Nephron (organoid): ENCODE results near the gene KRT80.

Experiments used
- H3K27ac Mint-ChIP-seq, 3 experiments: 2 replicates each; pipeline ENCODE4 v1.8.0; 2020; ENCODE audit warnings: mixed read lengths in 3 of 3, mild to moderate bottlenecking in 2 of 3, moderate library complexity in 1 of 3
- H3K27me3 Mint-ChIP-seq: 2 replicates; pipeline ENCODE4 v1.8.0; 2021; ENCODE audit warnings: low read depth, mild to moderate bottlenecking, moderate library complexity, mixed read lengths
- H3K36me3 Mint-ChIP-seq: 2 replicates; pipeline ENCODE4 v1.8.0; 2020; ENCODE audit warnings: low read depth, mixed read lengths
- H3K4me1 Mint-ChIP-seq: 2 replicates; pipeline ENCODE4 v1.8.0; 2020; ENCODE audit warnings: mixed read lengths
- H3K4me3 Mint-ChIP-seq, 3 experiments: 2 replicates each; pipeline ENCODE4 v1.8.0; 2020; ENCODE audit warnings: mild to moderate bottlenecking in 3 of 3, mixed read lengths in 3 of 3, moderate library complexity in 2 of 3
- H3K9me3 Mint-ChIP-seq: 2 replicates; pipeline ENCODE4 v1.8.0; 2020; ENCODE audit warnings: mixed read lengths
- TF ChIP-seq, protein P1 (sequence below), 3 experiments: fragments of 200-600 bp; sonication (generic); IDR thresholded peaks; one replicate each; pipeline ENCODE4 v1.5.0; 2021; ENCODE audit warnings: antibody characterized with exemption in 3 of 3; ENCODE audit not compliant: unreplicated experiment in 3 of 3

Gene KRT80

GRCh38 chr12:52121824-52122539 is 69.8 kb downstream of the KRT80 start:
- Mint-ChIP-seq H3K27ac (peak overlapping the region in 2 of 3 experiments; percentile 60 to 68), H3K27me3 (peaks cover 38% of the 10 kb centered on the region), H3K4me1 (peaks cover 34% of the 10 kb centered on the region), H3K9me3 (no peaks in the 10 kb centered on the region), H3K4me3 (peak overlapping the region in 1 of 3 experiments; percentile 5), H3K36me3 (no peaks in the 10 kb centered on the region)
- TF ChIP-seq, protein P1, sequence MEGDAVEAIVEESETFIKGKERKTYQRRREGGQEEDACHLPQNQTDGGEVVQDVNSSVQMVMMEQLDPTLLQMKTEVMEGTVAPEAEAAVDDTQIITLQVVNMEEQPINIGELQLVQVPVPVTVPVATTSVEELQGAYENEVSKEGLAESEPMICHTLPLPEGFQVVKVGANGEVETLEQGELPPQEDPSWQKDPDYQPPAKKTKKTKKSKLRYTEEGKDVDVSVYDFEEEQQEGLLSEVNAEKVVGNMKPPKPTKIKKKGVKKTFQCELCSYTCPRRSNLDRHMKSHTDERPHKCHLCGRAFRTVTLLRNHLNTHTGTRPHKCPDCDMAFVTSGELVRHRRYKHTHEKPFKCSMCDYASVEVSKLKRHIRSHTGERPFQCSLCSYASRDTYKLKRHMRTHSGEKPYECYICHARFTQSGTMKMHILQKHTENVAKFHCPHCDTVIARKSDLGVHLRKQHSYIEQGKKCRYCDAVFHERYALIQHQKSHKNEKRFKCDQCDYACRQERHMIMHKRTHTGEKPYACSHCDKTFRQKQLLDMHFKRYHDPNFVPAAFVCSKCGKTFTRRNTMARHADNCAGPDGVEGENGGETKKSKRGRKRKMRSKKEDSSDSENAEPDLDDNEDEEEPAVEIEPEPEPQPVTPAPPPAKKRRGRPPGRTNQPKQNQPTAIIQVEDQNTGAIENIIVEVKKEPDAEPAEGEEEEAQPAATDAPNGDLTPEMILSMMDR (IDR thresholded peaks at IDR 0.05; ENCODE audit: unreplicated experiment in 3 of 3): peak; percentile 78 to 87 (median 83)

GRCh38 chr12:52120951-52121823 is 70.6 kb downstream of the KRT80 start:
- TF ChIP-seq, protein P1 (IDR thresholded peaks at IDR 0.05; ENCODE audit: unreplicated experiment in 3 of 3): no peak
- Mint-ChIP-seq H3K9me3 (no peaks in the 10 kb centered on the region), H3K27ac (peak overlapping the region in 2 of 3 experiments; percentile 60 to 68), H3K27me3 (peaks cover 46% of the 10 kb centered on the region), H3K36me3 (no peaks in the 10 kb centered on the region), H3K4me3 (no peak overlapping the region), H3K4me1 (peaks cover 26% of the 10 kb centered on the region)

DNA sequence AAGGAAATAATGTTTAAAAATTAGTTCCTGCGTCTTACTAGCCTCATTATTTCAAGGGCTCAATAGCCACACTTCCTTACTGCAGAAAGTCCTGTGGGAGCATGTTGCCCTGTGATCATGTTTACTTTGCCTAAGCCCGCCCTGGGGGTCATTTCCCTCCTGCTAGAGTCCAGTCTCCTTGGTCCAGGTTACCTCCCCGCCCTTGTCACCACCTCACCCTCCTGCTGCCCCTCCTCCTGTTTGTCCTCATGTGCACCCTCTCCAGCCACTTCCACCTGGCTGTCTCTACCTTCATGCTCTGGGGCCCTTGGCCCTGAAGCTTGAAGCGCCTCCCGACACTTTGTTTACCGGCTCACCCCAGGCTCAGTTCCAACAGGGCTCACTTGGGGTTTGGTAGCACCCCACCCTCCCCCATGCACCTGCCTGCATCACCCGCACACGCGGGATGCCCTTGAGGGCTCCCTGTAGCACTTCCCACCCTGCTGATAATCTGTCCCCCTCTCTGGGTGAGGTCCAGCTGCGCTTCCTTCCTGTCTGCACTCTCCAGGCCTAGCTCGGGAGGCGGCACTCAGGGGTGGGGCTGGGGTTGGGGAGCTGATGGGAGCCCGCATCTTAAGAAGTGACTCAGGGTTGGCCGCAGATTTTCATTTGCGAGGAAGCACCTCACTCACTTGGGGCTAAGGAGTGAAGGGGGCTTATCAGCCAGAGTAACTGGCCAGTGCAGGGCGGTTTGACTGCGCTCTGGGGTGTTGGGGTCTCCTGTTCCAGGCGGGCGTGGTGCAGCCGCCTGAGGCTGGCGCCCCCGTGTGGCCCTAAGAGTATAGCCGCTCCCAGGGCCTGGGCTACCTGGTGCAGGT is 72.2 kb downstream of the KRT80 start:
- Mint-ChIP-seq H3K27me3 (peaks cover 59% of the 10 kb centered on the region), H3K4me1 (peaks cover 17% of the 10 kb centered on the region), H3K4me3 (no peak overlapping the region), H3K36me3 (no peaks in the 10 kb centered on the region), H3K27ac (peak overlapping the region in 2 of 3 experiments; percentile 65 to 96), H3K9me3 (no peaks in the 10 kb centered on the region)
- TF ChIP-seq, protein P1 (IDR thresholded peaks at IDR 0.05; ENCODE audit: unreplicated experiment in 3 of 3): peak; percentile 44 to 62 (median 51)
